GM20000 (cell line): ENCODE data around the gene CARMIL1.

ENCODE experiments used
- DNase-seq: peaks from one replicate; pipeline ENCODE4 v3.0.0; 2012; ENCODE audit warnings: low spot score
- TF ChIP-seq, protein P1 (sequence below): IDR thresholded peaks from 2 replicates; pipeline ENCODE4 v1.5.1; 2012; ENCODE audit warnings: mild to moderate bottlenecking, control low read depth; ENCODE audit errors: extremely low read depth, missing control alignments

Gene CARMIL1

GRCh38 chr6:25483943-25484342 is 204.8 kb downstream of the CARMIL1 start:
- DNase-seq: no peak
- TF ChIP-seq, protein P1, sequence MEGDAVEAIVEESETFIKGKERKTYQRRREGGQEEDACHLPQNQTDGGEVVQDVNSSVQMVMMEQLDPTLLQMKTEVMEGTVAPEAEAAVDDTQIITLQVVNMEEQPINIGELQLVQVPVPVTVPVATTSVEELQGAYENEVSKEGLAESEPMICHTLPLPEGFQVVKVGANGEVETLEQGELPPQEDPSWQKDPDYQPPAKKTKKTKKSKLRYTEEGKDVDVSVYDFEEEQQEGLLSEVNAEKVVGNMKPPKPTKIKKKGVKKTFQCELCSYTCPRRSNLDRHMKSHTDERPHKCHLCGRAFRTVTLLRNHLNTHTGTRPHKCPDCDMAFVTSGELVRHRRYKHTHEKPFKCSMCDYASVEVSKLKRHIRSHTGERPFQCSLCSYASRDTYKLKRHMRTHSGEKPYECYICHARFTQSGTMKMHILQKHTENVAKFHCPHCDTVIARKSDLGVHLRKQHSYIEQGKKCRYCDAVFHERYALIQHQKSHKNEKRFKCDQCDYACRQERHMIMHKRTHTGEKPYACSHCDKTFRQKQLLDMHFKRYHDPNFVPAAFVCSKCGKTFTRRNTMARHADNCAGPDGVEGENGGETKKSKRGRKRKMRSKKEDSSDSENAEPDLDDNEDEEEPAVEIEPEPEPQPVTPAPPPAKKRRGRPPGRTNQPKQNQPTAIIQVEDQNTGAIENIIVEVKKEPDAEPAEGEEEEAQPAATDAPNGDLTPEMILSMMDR: no peak

DNA sequence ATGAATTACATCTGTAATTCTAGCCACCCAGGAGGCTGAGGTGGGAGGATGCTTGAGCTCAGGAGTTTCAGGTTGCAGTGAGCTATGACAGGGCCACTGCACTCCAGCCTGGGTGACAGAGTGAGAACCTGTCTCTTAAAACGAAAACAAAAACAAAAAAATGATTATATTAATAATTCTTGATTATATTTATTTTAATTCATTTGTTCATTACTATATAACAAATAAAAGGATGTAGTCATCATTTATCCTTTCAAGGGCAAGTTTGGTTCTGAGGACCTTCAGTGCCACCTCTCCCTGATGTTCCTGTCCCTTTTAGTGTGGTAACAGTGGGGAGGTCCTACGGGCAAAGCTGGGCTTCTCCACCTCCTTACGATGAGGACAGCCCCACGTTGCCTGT is 205.7 kb downstream of the CARMIL1 start:
- DNase-seq: no peak
- TF ChIP-seq, protein P1: no peak

GRCh38 chr6:25485821-25486534 is 206.8 kb downstream of the CARMIL1 start:
- TF ChIP-seq, protein P1: no peak
- DNase-seq: no peak

GRCh38 chr6:25486550-25486949 is 207.4 kb downstream of the CARMIL1 start:
- TF ChIP-seq, protein P1: no peak
- DNase-seq: no peak

- TF ChIP-seq, protein P1: no peak
- DNase-seq: no peak
Measured at GRCh38 chr6:25487012-25487411, 207.8 kb downstream of the CARMIL1 start.

DNA sequence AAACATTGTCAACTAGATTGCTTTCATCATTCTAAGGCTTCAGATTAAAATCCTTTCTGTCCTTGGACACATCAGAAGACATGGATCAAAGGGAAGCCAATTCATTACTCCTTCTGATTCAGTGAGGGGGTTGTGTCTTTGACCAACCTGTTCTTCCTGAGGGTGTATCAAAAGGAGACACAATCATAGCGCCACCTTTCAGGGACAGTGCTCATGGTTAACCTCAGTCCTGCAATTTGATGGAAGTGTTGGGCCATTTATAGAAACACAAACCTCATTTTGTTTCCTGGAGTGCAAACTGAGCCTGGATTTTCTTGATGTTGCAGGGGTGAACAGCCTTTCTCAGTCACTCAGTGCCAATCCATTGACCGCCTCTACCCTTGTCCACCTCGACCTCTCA is 209.0 kb downstream of the CARMIL1 start:
- TF ChIP-seq, protein P1: no peak
- no peak for DNase-seq

DNA sequence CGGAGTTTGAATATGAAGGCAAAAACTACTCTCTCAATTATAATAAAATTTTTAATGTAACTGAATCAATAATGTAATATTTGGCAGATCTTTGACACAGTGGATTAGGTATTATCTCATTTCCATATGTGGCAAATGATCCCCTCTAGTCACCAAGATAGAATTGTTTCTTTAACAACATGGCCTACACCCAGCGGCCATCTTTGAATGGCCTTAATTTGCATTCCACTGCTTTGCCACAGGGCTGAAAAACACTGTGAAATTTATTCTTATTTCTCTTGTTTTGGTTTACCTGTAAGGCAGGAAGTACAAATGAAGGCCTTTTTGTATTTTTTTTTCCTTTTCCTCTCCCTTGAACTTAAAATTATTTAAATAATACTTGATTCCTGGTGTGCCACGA is 210.2 kb downstream of the CARMIL1 start:
- no peak for DNase-seq
- TF ChIP-seq, protein P1: no peak
